OCI-LY1 (cell line): ENCODE results near the gene PCDH18.

Source experiments
- H2AFZ ChIP-seq: fragments of 200-600 bp; sonication (generic), shearing (Covaris generic); 2 replicates; pipeline ENCODE4 v1.6.0; 2014; ENCODE audit warnings: antibody characterized with exemption, mild to moderate bottlenecking, low read length
- H3F3A ChIP-seq: fragments of 200-600 bp; sonication (generic), shearing (Covaris generic); 2 replicates; pipeline ENCODE4 v1.6.0; 2014; ENCODE audit warnings: mild to moderate bottlenecking, antibody characterized with exemption, low read length, moderate library complexity; ENCODE audit not compliant: insufficient read depth
- H3K27ac ChIP-seq: fragments of 200-600 bp; sonication (generic); 2 replicates; pipeline ENCODE4 v1.5.1; 2014; ENCODE audit warnings: low read length, mixed run types, mild to moderate bottlenecking, low read depth; ENCODE audit not compliant: poor library complexity, severe bottlenecking
- H3K27me3 ChIP-seq: fragments of 200-600 bp; sonication (generic); 2 replicates; pipeline ENCODE4 v1.6.0; 2014; ENCODE audit warnings: antibody characterized with exemption, mild to moderate bottlenecking, low read length, moderate library complexity; ENCODE audit not compliant: insufficient read depth
- H3K36me3 ChIP-seq: fragments of 200-600 bp; sonication (generic); 2 replicates; pipeline ENCODE4 v1.6.1; 2014; ENCODE audit warnings: mild to moderate bottlenecking, antibody characterized with exemption, low read length, moderate library complexity, mixed read lengths; ENCODE audit not compliant: insufficient read depth
- H3K4me1 ChIP-seq: fragments of 200-600 bp; sonication (generic); 2 replicates; pipeline ENCODE4 v1.5.1; 2014; ENCODE audit warnings: mild to moderate bottlenecking, low read length, moderate library complexity; ENCODE audit not compliant: insufficient read depth, severe bottlenecking
- H3K4me2 ChIP-seq: fragments of 200-600 bp; sonication (generic), shearing (Covaris generic); 2 replicates; pipeline ENCODE4 v1.6.1; 2014; ENCODE audit warnings: low read length
- H3K4me3 ChIP-seq: fragments of 200-600 bp; sonication (generic); 2 replicates; pipeline ENCODE4 v1.5.1; 2014; ENCODE audit warnings: low read length, low read depth, mild to moderate bottlenecking, mixed read lengths; ENCODE audit not compliant: poor library complexity, severe bottlenecking
- H3K79me2 ChIP-seq: fragments of 200-600 bp; shearing (Covaris generic); 2 replicates; pipeline ENCODE4 v1.6.1; 2016; ENCODE audit warnings: mixed run types, low read length, mixed read lengths; ENCODE audit not compliant: insufficient read depth
- H3K9ac ChIP-seq: fragments of 200-600 bp; sonication (generic), shearing (Covaris generic); 2 replicates; pipeline ENCODE4 v1.6.1; 2014; ENCODE audit warnings: mild to moderate bottlenecking, low read length, mixed read lengths
- H3K9me2 ChIP-seq: fragments of 200-600 bp; sonication (generic), shearing (Covaris generic); 2 replicates; pipeline ENCODE4 v1.6.1; 2014; ENCODE audit warnings: low read depth, mild to moderate bottlenecking, low read length, mixed read lengths
- H3K9me3 ChIP-seq: fragments of 200-600 bp; shearing (Covaris generic); 2 replicates; pipeline ENCODE4 v1.6.1; 2014; ENCODE audit warnings: low read length, mixed read lengths
- H4K20me1 ChIP-seq: fragments of 200-600 bp; sonication (generic), shearing (Covaris generic); 2 replicates; pipeline ENCODE4 v1.6.0; 2016; ENCODE audit warnings: mild to moderate bottlenecking, low read length; ENCODE audit not compliant: insufficient read depth
- CTCF ChIP-seq: fragments of 200-600 bp; sonication (generic), shearing (Covaris generic); IDR thresholded peaks from 2 replicates; pipeline ENCODE4 v1.5.1; 2017; ENCODE audit warnings: mild to moderate bottlenecking, antibody characterized with exemption, low read length, moderate library complexity, mixed read lengths
- EZH2 ChIP-seq: fragments of 200-600 bp; sonication (generic), shearing (Covaris generic); IDR thresholded peaks from 2 replicates; pipeline ENCODE4 v1.8.0; 2017; ENCODE audit warnings: borderline replicate concordance, mixed run types, mild to moderate bottlenecking, antibody characterized with exemption, low read length, moderate library complexity, mixed read lengths

PCDH18 gene

GRCh38 chr4:137534516-137534915 is 2.2 kb upstream of the PCDH18 start:
- H3K36me3 ChIP-seq = no peaks in the 10 kb centered on the region
- no peak overlapping the region for H3K9ac ChIP-seq
- no peak overlapping the region for H3K4me2 ChIP-seq
- H3F3A ChIP-seq = no peaks in the 10 kb centered on the region
- H3K27me3 ChIP-seq = no peaks in the 10 kb centered on the region
- no peak overlapping the region for H3K4me3 ChIP-seq
- TF ChIP-seq EZH2 (no peak), CTCF (no peak)
- no peak overlapping the region for H3K27ac ChIP-seq
- no peaks in the 10 kb centered on the region for H3K9me3 ChIP-seq
- no peak overlapping the region for H2AFZ ChIP-seq
- H3K4me1 ChIP-seq = no peaks in the 10 kb centered on the region
- no peaks in the 10 kb centered on the region for H4K20me1 ChIP-seq
- H3K9me2 ChIP-seq = no peaks in the 10 kb centered on the region
- H3K79me2 ChIP-seq = no peaks in the 10 kb centered on the region

GRCh38 chr4:137533855-137534254 is 1.6 kb upstream of the PCDH18 start:
- Histone ChIP-seq H3K4me3 (no peak overlapping the region), H2AFZ (no peak overlapping the region), H4K20me1 (no peaks in the 10 kb centered on the region), H3K79me2 (no peaks in the 10 kb centered on the region), H3K9me3 (no peaks in the 10 kb centered on the region), H3K9ac (no peak overlapping the region), H3K4me1 (no peaks in the 10 kb centered on the region), H3K27me3 (no peaks in the 10 kb centered on the region), H3K36me3 (no peaks in the 10 kb centered on the region), H3F3A (no peaks in the 10 kb centered on the region), H3K4me2 (no peak overlapping the region), H3K9me2 (no peaks in the 10 kb centered on the region), H3K27ac (no peak overlapping the region)
- TF ChIP-seq EZH2 (no peak), CTCF (no peak)

- Histone ChIP-seq H3K9ac (no peak overlapping the region), H3K4me3 (no peak overlapping the region), H3K4me1 (no peaks in the 10 kb centered on the region), H3K79me2 (no peaks in the 10 kb centered on the region), H3K9me2 (no peaks in the 10 kb centered on the region), H3K27me3 (no peaks in the 10 kb centered on the region), H3K27ac (no peak overlapping the region), H4K20me1 (no peaks in the 10 kb centered on the region), H3K9me3 (no peaks in the 10 kb centered on the region), H3K4me2 (no peak overlapping the region), H3F3A (no peaks in the 10 kb centered on the region), H3K36me3 (no peaks in the 10 kb centered on the region), H2AFZ (no peak overlapping the region)
- TF ChIP-seq CTCF = no peak
- TF ChIP-seq EZH2 = no peak
Measured at GRCh38 chr4:137532869-137533236, 559 bp upstream of the PCDH18 start.
